OCI-LY1 (cell line): ENCODE data around the gene PRDX6.

Experiments used
- EZH2 ChIP-seq: fragments of 200-600 bp; sonication (generic), shearing (Covaris generic); IDR thresholded peaks from 2 replicates; pipeline ENCODE4 v1.8.0; 2017; ENCODE audit warnings: borderline replicate concordance, mixed run types, mild to moderate bottlenecking, antibody characterized with exemption, low read length, moderate library complexity, mixed read lengths
- TF ChIP-seq, protein P1 (sequence below): fragments of 200-600 bp; sonication (generic), shearing (Covaris generic); IDR thresholded peaks from 2 replicates; pipeline ENCODE4 v1.5.1; 2017; ENCODE audit warnings: mild to moderate bottlenecking, antibody characterized with exemption, low read length, moderate library complexity, mixed read lengths

DNA sequence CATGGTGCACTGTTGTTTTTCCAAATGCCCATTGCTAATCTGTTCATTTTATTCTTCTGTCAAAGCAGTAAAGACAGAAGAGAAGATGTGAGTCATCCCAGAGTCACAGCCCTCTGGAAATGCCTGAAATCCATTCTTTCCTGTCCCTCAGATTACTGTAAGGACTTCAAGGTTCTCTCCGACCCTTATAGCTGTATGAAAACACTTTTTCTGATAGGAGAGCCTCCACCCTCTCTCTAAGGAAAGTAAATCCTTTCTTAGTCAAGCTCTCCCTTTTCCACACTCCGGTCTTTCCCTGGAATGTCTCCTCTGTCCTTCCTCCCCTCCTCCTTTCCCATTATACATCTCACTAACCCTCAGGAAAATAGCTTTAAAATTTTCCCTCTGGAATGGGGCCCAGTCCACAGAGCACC is 3.5 kb upstream of the PRDX6 start:
- TF ChIP-seq, protein P1, sequence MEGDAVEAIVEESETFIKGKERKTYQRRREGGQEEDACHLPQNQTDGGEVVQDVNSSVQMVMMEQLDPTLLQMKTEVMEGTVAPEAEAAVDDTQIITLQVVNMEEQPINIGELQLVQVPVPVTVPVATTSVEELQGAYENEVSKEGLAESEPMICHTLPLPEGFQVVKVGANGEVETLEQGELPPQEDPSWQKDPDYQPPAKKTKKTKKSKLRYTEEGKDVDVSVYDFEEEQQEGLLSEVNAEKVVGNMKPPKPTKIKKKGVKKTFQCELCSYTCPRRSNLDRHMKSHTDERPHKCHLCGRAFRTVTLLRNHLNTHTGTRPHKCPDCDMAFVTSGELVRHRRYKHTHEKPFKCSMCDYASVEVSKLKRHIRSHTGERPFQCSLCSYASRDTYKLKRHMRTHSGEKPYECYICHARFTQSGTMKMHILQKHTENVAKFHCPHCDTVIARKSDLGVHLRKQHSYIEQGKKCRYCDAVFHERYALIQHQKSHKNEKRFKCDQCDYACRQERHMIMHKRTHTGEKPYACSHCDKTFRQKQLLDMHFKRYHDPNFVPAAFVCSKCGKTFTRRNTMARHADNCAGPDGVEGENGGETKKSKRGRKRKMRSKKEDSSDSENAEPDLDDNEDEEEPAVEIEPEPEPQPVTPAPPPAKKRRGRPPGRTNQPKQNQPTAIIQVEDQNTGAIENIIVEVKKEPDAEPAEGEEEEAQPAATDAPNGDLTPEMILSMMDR = no peak
- TF ChIP-seq EZH2 = no peak
